ENCODE data around the gene SEMG2. TPM values are rescaled to one million over a fixed set of nuclear protein-coding genes. Genes with fewer than 3 reads are reported as not detected.
A peak's percentile ranks its signal among the peaks of the same experiment; 100 is the strongest.

Gene SEMG2
- total and polyA plus RNA-seq, 2 of the 13 experiments (the other 11 are each of a cell fraction or from before 2014, with no cell fraction given) = not detected

- DNase-seq (ENCODE audit: low spot score) = no peak
- WGBS (ENCODE audit: low lambda C conversion rate) = 4% methylated on average over 4 of the region's 4 CpGs
- no peaks in the 10 kb centered on the region for H3K9me3 ChIP-seq (ENCODE audit: low read length)
- in situ Hi-C loops (cut with HindIII; ENCODE audit: extremely low pct_ligation_motif_present, low pct_unique_long_range_greater_than_20kb) (no loop called here), intact Hi-C loops (cut with micrococcal nuclease; ENCODE audit: unreplicated experiment) (no loop called here)
- H3K36me3 ChIP-seq (replicated peaks in 1 of 2; ENCODE audit: control insufficient read depth in 1 of 2, insufficient read depth in 2 of 2, low read length in 2 of 2) = no peaks in the 10 kb centered on the region
- H3K4me1 ChIP-seq (ENCODE audit: insufficient read depth, low read length) = no peaks in the 10 kb centered on the region
- H3K4me3 ChIP-seq (replicated peaks in 1 of 3; ENCODE audit: insufficient read depth in 1 of 3, low read depth in 2 of 3, low read length in 3 of 3) = no peak overlapping the region
- ChIA-PET CTCF (ENCODE audit: low intra/inter-chr PET ratio, low total read pairs) (no interaction called here), POLR2A (no interaction called here)
- no peak overlapping the region for H3K27ac ChIP-seq (ENCODE audit: extremely low read length, insufficient read depth, low read length)
- FAIRE-seq = no peak
- ATAC-seq = no peak
- no TSS peak for BruUV-seq (replicated peaks)
- no peak overlapping the region for H2AFZ ChIP-seq (ENCODE audit: low read length)
- no peaks in the 10 kb centered on the region for H3K79me2 ChIP-seq (ENCODE audit: insufficient read depth, low read length)
- no peak for TF ChIP-seq SSRP1 (CRISPR knock-in tag; IDR thresholded peaks at IDR 0.05)
- TF ChIP-seq, protein P1, sequence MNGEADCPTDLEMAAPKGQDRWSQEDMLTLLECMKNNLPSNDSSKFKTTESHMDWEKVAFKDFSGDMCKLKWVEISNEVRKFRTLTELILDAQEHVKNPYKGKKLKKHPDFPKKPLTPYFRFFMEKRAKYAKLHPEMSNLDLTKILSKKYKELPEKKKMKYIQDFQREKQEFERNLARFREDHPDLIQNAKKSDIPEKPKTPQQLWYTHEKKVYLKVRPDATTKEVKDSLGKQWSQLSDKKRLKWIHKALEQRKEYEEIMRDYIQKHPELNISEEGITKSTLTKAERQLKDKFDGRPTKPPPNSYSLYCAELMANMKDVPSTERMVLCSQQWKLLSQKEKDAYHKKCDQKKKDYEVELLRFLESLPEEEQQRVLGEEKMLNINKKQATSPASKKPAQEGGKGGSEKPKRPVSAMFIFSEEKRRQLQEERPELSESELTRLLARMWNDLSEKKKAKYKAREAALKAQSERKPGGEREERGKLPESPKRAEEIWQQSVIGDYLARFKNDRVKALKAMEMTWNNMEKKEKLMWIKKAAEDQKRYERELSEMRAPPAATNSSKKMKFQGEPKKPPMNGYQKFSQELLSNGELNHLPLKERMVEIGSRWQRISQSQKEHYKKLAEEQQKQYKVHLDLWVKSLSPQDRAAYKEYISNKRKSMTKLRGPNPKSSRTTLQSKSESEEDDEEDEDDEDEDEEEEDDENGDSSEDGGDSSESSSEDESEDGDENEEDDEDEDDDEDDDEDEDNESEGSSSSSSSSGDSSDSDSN (CRISPR knock-in tag; IDR thresholded peaks at IDR 0.05) = 0 out of 2 replicates have a peak, but pooled peaks have one; percentile 18
- H4K20me1 ChIP-seq (ENCODE audit: insufficient read depth, low read length) = no peaks in the 10 kb centered on the region
- peaks cover 0 to 27% of the 10 kb centered on the region in 2 experiments; a peak in 3 of 5 replicates for H3K27me3 ChIP-seq (ENCODE audit: control insufficient read depth in 1 of 2, insufficient read depth in 2 of 2, low read length in 2 of 2)
- H3K9ac ChIP-seq (ENCODE audit: insufficient read depth, low read depth, low read length) = no peak overlapping the region
- no peak overlapping the region for H3K4me2 ChIP-seq (ENCODE audit: low read depth, low read length)
Measured at GRCh38 chr20:45269754-45270270, 48.6 kb downstream of the SEMG2 start.

Other genes starting within 250 kb of the SEMG2 start
- not detected in 2 replicates for gene KCNS1, start 120.2 kb upstream of the SEMG2 start, total RNA-seq (2016; rRNA removed; fragmentation: Illumina TruSeq; extraction: Trizol)
- 0.03 TPM in 1 of 2 replicates, not detected in the other for gene KCNS1, start 120.2 kb upstream of the SEMG2 start, polyA plus RNA-seq (2011; rRNA removed)
- gene WFDC5, start 106.2 kb upstream of the SEMG2 start, total RNA-seq (2016; rRNA removed; fragmentation: Illumina TruSeq; extraction: Trizol) = not detected in 2 replicates
- not detected in 2 replicates for gene WFDC5, start 106.2 kb upstream of the SEMG2 start, polyA plus RNA-seq (2011; rRNA removed)
- not detected in 2 replicates for gene WFDC12, start 96.9 kb upstream of the SEMG2 start, total RNA-seq (2016; rRNA removed; fragmentation: Illumina TruSeq; extraction: Trizol)
- not detected in 2 replicates for gene WFDC12, start 96.9 kb upstream of the SEMG2 start, polyA plus RNA-seq (2011; rRNA removed)
- 0.22 TPM in 1 of 2 replicates, not detected in the other for gene PI3, start 46.5 kb upstream of the SEMG2 start, total RNA-seq (2016; rRNA removed; fragmentation: Illumina TruSeq; extraction: Trizol)
- gene PI3, start 46.5 kb upstream of the SEMG2 start, polyA plus RNA-seq (2011; rRNA removed) = not detected in 2 replicates
- not detected in 2 replicates for gene SEMG1, start 14.3 kb upstream of the SEMG2 start, total RNA-seq (2016; rRNA removed; fragmentation: Illumina TruSeq; extraction: Trizol)
- not detected in 2 replicates for gene SEMG1, start 14.3 kb upstream of the SEMG2 start, polyA plus RNA-seq (2011; rRNA removed)
- not detected in 2 replicates for gene SLPI, start 33.2 kb downstream of the SEMG2 start, total RNA-seq (2016; rRNA removed; fragmentation: Illumina TruSeq; extraction: Trizol)
- 0.13 TPM in 1 of 2 replicates, not detected in the other for gene SLPI, start 33.2 kb downstream of the SEMG2 start, polyA plus RNA-seq (2011; rRNA removed)
- not detected in 2 replicates for gene RBPJL, start 85.5 kb downstream of the SEMG2 start, total RNA-seq (2016; rRNA removed; fragmentation: Illumina TruSeq; extraction: Trizol)
- not detected in 2 replicates for gene RBPJL, start 85.5 kb downstream of the SEMG2 start, polyA plus RNA-seq (2011; rRNA removed)
- gene MATN4, start 86.9 kb downstream of the SEMG2 start, total RNA-seq (2016; rRNA removed; fragmentation: Illumina TruSeq; extraction: Trizol) = not detected in 2 replicates
- 0.04 TPM in 1 of 2 replicates, not detected in the other for gene MATN4, start 86.9 kb downstream of the SEMG2 start, polyA plus RNA-seq (2011; rRNA removed)
- gene SDC4, start 127.1 kb downstream of the SEMG2 start, total RNA-seq (2016; rRNA removed; fragmentation: Illumina TruSeq; extraction: Trizol) = 36.0 and 65.1 TPM in 2 replicates
- gene SDC4, start 127.1 kb downstream of the SEMG2 start, polyA plus RNA-seq (2011; rRNA removed) = 49.0 and 67.2 TPM in 2 replicates
- gene SYS1, start 141.8 kb downstream of the SEMG2 start, total RNA-seq (2016; rRNA removed; fragmentation: Illumina TruSeq; extraction: Trizol) = 22.0 and 38.3 TPM in 2 replicates
- 65.6 and 75.9 TPM in 2 replicates for gene SYS1, start 141.8 kb downstream of the SEMG2 start, polyA plus RNA-seq (2011; rRNA removed)
- not detected in 2 replicates for gene TP53TG5, start 157.0 kb downstream of the SEMG2 start, total RNA-seq (2016; rRNA removed; fragmentation: Illumina TruSeq; extraction: Trizol)
- 0.11 TPM in 1 of 2 replicates, not detected in the other for gene TP53TG5, start 157.0 kb downstream of the SEMG2 start, polyA plus RNA-seq (2011; rRNA removed)
- gene DBNDD2, start 186.9 kb downstream of the SEMG2 start, total RNA-seq (2016; rRNA removed; fragmentation: Illumina TruSeq; extraction: Trizol) = 16.7 and 19.6 TPM in 2 replicates
- 47.6 and 50.4 TPM in 2 replicates for gene DBNDD2, start 186.9 kb downstream of the SEMG2 start, polyA plus RNA-seq (2011; rRNA removed)
- gene PIGT, start 194.8 kb downstream of the SEMG2 start, total RNA-seq (2016; rRNA removed; fragmentation: Illumina TruSeq; extraction: Trizol) = 26.4 and 65.9 TPM in 2 replicates
- 74.1 and 85.7 TPM in 2 replicates for gene PIGT, start 194.8 kb downstream of the SEMG2 start, polyA plus RNA-seq (2011; rRNA removed)
- not detected in 2 replicates for gene WFDC2, start 248.4 kb downstream of the SEMG2 start, total RNA-seq (2016; rRNA removed; fragmentation: Illumina TruSeq; extraction: Trizol)
- 0.13 and 0.33 TPM in 2 replicates for gene WFDC2, start 248.4 kb downstream of the SEMG2 start, polyA plus RNA-seq (2011; rRNA removed)